NT2/D1 (cell line): ENCODE measurements around the gene UMODL1.

Source experiments
- YY1 ChIP-seq: IDR thresholded peaks from 2 replicates; pipeline ENCODE4 v1.6.1; 2011; ENCODE audit not compliant: insufficient read length, insufficient read depth
- ZNF274 ChIP-seq: IDR thresholded peaks from 2 replicates; pipeline ENCODE4 v1.6.1; 2011; ENCODE audit warnings: mild to moderate bottlenecking, low read depth, low read length

DNA sequence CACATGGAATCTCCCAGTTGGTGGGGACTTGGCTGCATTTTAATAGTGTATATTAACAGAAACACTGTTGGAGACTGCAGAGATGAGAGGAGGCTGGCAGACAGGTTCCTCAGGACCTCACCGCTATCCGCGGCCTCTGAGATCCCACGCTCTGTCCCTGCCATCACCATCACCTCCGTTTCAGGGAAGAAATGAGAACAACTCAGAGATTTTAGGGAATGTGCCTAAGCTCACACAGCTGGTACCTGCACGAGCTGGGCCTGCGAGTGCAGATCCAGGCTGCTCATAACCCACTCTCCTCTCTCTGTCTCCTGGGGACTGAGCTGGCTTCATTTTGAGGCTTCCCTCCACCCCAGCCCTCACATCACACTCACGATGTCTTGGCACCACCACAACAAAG is 62.0 kb downstream of the UMODL1 start:
- TF ChIP-seq YY1 = no peak
- TF ChIP-seq ZNF274 = no peak
